ENCODE results near the gene PSMC5.

Gene PSMC5

GRCh38 chr17:63816669-63817068 is 10.6 kb upstream of the PSMC5 start:
- Histone ChIP-seq H4K20me1 (ENCODE audit: insufficient read depth, low read length, poor library complexity, severe bottlenecking) (no peaks in the 10 kb centered on the region), H3K4me3 (ENCODE audit: low read length, poor library complexity, severe bottlenecking) (no peak overlapping the region), H3F3A (ENCODE audit: low read depth) (peaks cover 11% of the 10 kb centered on the region; the same call in 1 of the 2 replicates), H3K27me3 (ENCODE audit: insufficient read depth, low read length, poor library complexity, severe bottlenecking) (no peaks in the 10 kb centered on the region), H3K4me1 (ENCODE audit: insufficient read depth, low read length, poor library complexity, severe bottlenecking) (peaks cover 23% of the 10 kb centered on the region), H3K36me3 (ENCODE audit: insufficient read depth, low read length) (peaks cover 98% of the 10 kb centered on the region), H3K9me2 (replicated peaks; ENCODE audit: low read depth, low read length) (no peaks in the 10 kb centered on the region), H3K4me2 (ENCODE audit: low read depth, low read length, poor library complexity, severe bottlenecking) (no peak overlapping the region), H3K79me2 (ENCODE audit: insufficient read depth, low read length) (peaks cover 35% of the 10 kb centered on the region), H3K9ac (ENCODE audit: low read depth, low read length, poor library complexity, severe bottlenecking) (no peak overlapping the region), H2AFZ (ENCODE audit: low read length) (no peak overlapping the region), H3K9me3 (ENCODE audit: insufficient read depth, low read depth, low read length) (no peaks in the 10 kb centered on the region)
- TF ChIP-seq EZH2phosphoT487 (IDR thresholded peaks at IDR 0.05; ENCODE audit: borderline replicate concordance) = no peak
- TF ChIP-seq CTCF (conservative IDR thresholded peaks at IDR 0.05; ENCODE audit: low read length) = no peak

GRCh38 chr17:63817736-63818385 is 9.4 kb upstream of the PSMC5 start:
- H2AFZ ChIP-seq (ENCODE audit: low read length) = no peak overlapping the region
- H3K4me2 ChIP-seq (ENCODE audit: low read depth, low read length, poor library complexity, severe bottlenecking) = no peak overlapping the region
- peaks cover 98% of the 10 kb centered on the region for H3K36me3 ChIP-seq (ENCODE audit: insufficient read depth, low read length)
- no peaks in the 10 kb centered on the region for H3K9me2 ChIP-seq (replicated peaks; ENCODE audit: low read depth, low read length)
- H3F3A ChIP-seq (ENCODE audit: low read depth) = peaks cover 11% of the 10 kb centered on the region; the same call in 1 of the 2 replicates
- no peaks in the 10 kb centered on the region for H4K20me1 ChIP-seq (ENCODE audit: insufficient read depth, low read length, poor library complexity, severe bottlenecking)
- H3K4me3 ChIP-seq (ENCODE audit: low read length, poor library complexity, severe bottlenecking) = no peak overlapping the region
- H3K79me2 ChIP-seq (ENCODE audit: insufficient read depth, low read length) = peaks cover 47% of the 10 kb centered on the region
- no peaks in the 10 kb centered on the region for H3K27me3 ChIP-seq (ENCODE audit: insufficient read depth, low read length, poor library complexity, severe bottlenecking)
- H3K9me3 ChIP-seq (ENCODE audit: insufficient read depth, low read depth, low read length) = no peaks in the 10 kb centered on the region
- TF ChIP-seq EZH2phosphoT487 (IDR thresholded peaks at IDR 0.05; ENCODE audit: borderline replicate concordance) = no peak
- TF ChIP-seq CTCF (conservative IDR thresholded peaks at IDR 0.05; ENCODE audit: low read length) = no peak
- H3K4me1 ChIP-seq (ENCODE audit: insufficient read depth, low read length, poor library complexity, severe bottlenecking) = peaks cover 32% of the 10 kb centered on the region
- H3K9ac ChIP-seq (ENCODE audit: low read depth, low read length, poor library complexity, severe bottlenecking) = no peak overlapping the region

GRCh38 chr17:63819131-63819530 is 8.1 kb upstream of the PSMC5 start:
- H3K36me3 ChIP-seq (ENCODE audit: insufficient read depth, low read length) = peaks cover 95% of the 10 kb centered on the region
- peaks cover 11% of the 10 kb centered on the region; the same call in 1 of the 2 replicates for H3F3A ChIP-seq (ENCODE audit: low read depth)
- TF ChIP-seq CTCF (conservative IDR thresholded peaks at IDR 0.05; ENCODE audit: low read length) (no peak), EZH2phosphoT487 (IDR thresholded peaks at IDR 0.05; ENCODE audit: borderline replicate concordance) (no peak)
- H3K9me2 ChIP-seq (replicated peaks; ENCODE audit: low read depth, low read length) = no peaks in the 10 kb centered on the region
- H3K27me3 ChIP-seq (ENCODE audit: insufficient read depth, low read length, poor library complexity, severe bottlenecking) = no peaks in the 10 kb centered on the region
- no peak overlapping the region for H2AFZ ChIP-seq (ENCODE audit: low read length)
- peak overlapping the region; percentile 67 for H3K4me3 ChIP-seq (ENCODE audit: low read length, poor library complexity, severe bottlenecking)
- H3K79me2 ChIP-seq (ENCODE audit: insufficient read depth, low read length) = peaks cover 58% of the 10 kb centered on the region
- no peaks in the 10 kb centered on the region for H3K9me3 ChIP-seq (ENCODE audit: insufficient read depth, low read depth, low read length)
- no peaks in the 10 kb centered on the region for H4K20me1 ChIP-seq (ENCODE audit: insufficient read depth, low read length, poor library complexity, severe bottlenecking)
- peaks cover 36% of the 10 kb centered on the region for H3K4me1 ChIP-seq (ENCODE audit: insufficient read depth, low read length, poor library complexity, severe bottlenecking)
- peak overlapping the region; percentile 69 for H3K9ac ChIP-seq (ENCODE audit: low read depth, low read length, poor library complexity, severe bottlenecking)
- peak overlapping the region; percentile 67 for H3K4me2 ChIP-seq (ENCODE audit: low read depth, low read length, poor library complexity, severe bottlenecking)
